T-helper 22 cell (primary cell): ENCODE data around the gene ARHGEF12.

Source experiments
- DNase-seq: peaks from one replicate; pipeline ENCODE4 v3.0.0-alpha.2; 2020; ENCODE audit warnings: low read depth

ARHGEF12 gene

GRCh38 chr11:120518356-120518755 lies 182.1 kb downstream of the ARHGEF12 start:
- DNase-seq: no peak

GRCh38 chr11:120519474-120519873 lies 183.3 kb downstream of the ARHGEF12 start:
- no peak for DNase-seq

- DNase-seq: no peak
Observed at GRCh38 chr11:120520091-120520822, 184.0 kb downstream of the ARHGEF12 start.

- DNase-seq: no peak
Observed at GRCh38 chr11:120521176-120521575, 185.0 kb downstream of the ARHGEF12 start.

- DNase-seq: no peak
Observed at GRCh38 chr11:120522021-120522420, 185.8 kb downstream of the ARHGEF12 start.

- DNase-seq: no peak
Observed at GRCh38 chr11:120522736-120523135, 186.5 kb downstream of the ARHGEF12 start.

GRCh38 chr11:120523196-120523595 lies 187.0 kb downstream of the ARHGEF12 start:
- no peak for DNase-seq

- no peak for DNase-seq
Observed at GRCh38 chr11:120524536-120525085, 188.4 kb downstream of the ARHGEF12 start.

GRCh38 chr11:120525261-120526171 lies 189.3 kb downstream of the ARHGEF12 start:
- no peak for DNase-seq

GRCh38 chr11:120526241-120526640 lies 190.0 kb downstream of the ARHGEF12 start:
- DNase-seq: no peak

GRCh38 chr11:120527111-120527761 lies 191.0 kb downstream of the ARHGEF12 start:
- DNase-seq: no peak

GRCh38 chr11:120528749-120529148 lies 192.5 kb downstream of the ARHGEF12 start:
- no peak for DNase-seq

GRCh38 chr11:120529214-120529613 lies 193.0 kb downstream of the ARHGEF12 start:
- DNase-seq: no peak

- DNase-seq: no peak
Observed at GRCh38 chr11:120529911-120530310, 193.7 kb downstream of the ARHGEF12 start.

GRCh38 chr11:120532082-120532831 lies 196.0 kb downstream of the ARHGEF12 start:
- DNase-seq: no peak

- DNase-seq: no peak
Observed at GRCh38 chr11:120532832-120533196, 196.6 kb downstream of the ARHGEF12 start.

GRCh38 chr11:120536091-120536796 lies 200.0 kb downstream of the ARHGEF12 start:
- no peak for DNase-seq

- DNase-seq: no peak
Observed at GRCh38 chr11:120536797-120537169, 200.6 kb downstream of the ARHGEF12 start.

- no peak for DNase-seq
Observed at GRCh38 chr11:120537996-120538395, 201.8 kb downstream of the ARHGEF12 start.

GRCh38 chr11:120538707-120539106 lies 202.5 kb downstream of the ARHGEF12 start:
- DNase-seq: no peak
